ENCODE measurements around the gene SUV39H1. TPM values are rescaled to one million over a fixed set of nuclear protein-coding genes. Genes with fewer than 3 reads are reported as not detected.

The SUV39H1 gene
- total RNA-seq, 1 donor from 2014 or later, result 11.5 TPM

DNA sequence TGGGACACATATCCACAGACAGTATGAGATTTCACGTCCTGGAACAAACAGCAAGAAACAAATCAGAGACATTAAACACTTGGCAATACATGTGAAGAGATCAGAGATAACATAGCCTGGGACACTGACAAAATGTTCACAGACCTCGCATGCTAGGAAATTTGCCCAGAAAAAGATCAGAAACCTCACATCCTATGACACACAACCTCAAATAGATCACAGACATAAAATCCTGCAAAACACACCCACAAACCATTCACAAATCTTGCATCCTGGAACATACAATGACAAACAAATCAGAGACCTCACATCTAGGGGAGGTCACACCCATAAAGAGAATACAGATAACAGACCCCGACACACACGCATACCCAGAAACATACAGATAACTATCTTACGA lies 18.0 kb downstream of the SUV39H1 start:
- H3K4me1 Mint-ChIP-seq (ENCODE audit: unreplicated experiment), result no peaks in the 10 kb centered on the region
- H3K9me3 Mint-ChIP-seq, result no peaks in the 10 kb centered on the region
- no peak overlapping the region for H3K27ac Mint-ChIP-seq
- no peak overlapping the region for H3K4me3 Mint-ChIP-seq
- H3K36me3 Mint-ChIP-seq, result no peaks in the 10 kb centered on the region
- H3K27me3 Mint-ChIP-seq, result no peaks in the 10 kb centered on the region
- no peak for DNase-seq (ENCODE audit: extremely low spot score, unreplicated experiment)
- TF ChIP-seq, protein P1, sequence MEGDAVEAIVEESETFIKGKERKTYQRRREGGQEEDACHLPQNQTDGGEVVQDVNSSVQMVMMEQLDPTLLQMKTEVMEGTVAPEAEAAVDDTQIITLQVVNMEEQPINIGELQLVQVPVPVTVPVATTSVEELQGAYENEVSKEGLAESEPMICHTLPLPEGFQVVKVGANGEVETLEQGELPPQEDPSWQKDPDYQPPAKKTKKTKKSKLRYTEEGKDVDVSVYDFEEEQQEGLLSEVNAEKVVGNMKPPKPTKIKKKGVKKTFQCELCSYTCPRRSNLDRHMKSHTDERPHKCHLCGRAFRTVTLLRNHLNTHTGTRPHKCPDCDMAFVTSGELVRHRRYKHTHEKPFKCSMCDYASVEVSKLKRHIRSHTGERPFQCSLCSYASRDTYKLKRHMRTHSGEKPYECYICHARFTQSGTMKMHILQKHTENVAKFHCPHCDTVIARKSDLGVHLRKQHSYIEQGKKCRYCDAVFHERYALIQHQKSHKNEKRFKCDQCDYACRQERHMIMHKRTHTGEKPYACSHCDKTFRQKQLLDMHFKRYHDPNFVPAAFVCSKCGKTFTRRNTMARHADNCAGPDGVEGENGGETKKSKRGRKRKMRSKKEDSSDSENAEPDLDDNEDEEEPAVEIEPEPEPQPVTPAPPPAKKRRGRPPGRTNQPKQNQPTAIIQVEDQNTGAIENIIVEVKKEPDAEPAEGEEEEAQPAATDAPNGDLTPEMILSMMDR (conservative IDR thresholded peaks at IDR 0.05), result no peak

DNA sequence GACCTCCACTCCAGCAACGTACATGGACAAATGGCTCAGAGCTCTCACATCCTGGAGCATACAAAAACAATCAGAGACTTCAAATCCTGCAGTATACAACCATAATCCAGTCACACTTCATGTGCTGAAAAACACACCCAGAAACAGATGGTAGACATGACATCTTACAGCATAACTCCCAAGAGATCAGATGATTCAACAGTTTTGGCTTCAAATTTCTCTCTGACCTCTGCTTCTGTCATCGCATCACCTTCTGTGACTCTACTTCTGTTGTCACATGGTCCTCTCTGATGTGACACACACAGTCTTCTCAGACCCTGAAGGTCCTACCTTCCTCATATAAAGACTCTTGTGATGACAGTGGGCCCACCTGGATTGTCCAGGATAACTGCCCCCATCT lies 18.5 kb downstream of the SUV39H1 start:
- DNase-seq (ENCODE audit: extremely low spot score, unreplicated experiment), result no peak
- Mint-ChIP-seq H3K36me3 (no peaks in the 10 kb centered on the region), H3K4me3 (no peak overlapping the region), H3K9me3 (no peaks in the 10 kb centered on the region), H3K27ac (no peak overlapping the region), H3K4me1 (ENCODE audit: unreplicated experiment) (no peaks in the 10 kb centered on the region), H3K27me3 (no peaks in the 10 kb centered on the region)
- TF ChIP-seq, protein P1 (conservative IDR thresholded peaks at IDR 0.05), result no peak

DNA sequence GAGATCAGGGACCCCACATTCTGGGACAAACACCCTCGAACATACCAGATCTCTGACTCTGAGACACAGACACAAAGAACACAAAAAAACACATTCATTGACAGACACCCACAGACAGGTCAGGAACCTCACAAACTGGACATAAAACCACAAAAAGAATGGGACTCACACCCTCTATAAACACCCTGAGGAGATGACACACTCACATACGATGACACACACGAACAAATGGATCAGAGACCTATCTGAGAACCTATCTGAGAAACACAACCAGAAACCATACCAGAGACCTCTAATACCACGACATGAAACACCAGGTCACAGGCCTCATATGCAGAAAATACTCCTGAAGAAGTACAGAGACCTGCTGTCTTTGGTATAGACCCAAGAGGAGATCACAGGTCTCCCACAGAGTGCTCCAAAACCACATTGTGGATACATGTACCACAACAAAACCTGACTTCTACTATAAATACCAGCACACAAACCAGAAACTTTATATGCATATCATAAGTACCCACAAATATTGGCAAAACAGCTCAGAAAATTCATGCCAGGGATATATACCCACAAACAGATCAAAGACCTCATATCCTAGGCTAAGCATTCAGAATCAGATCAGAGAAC lies 19.5 kb downstream of the SUV39H1 start:
- Mint-ChIP-seq H3K4me1 (ENCODE audit: unreplicated experiment) (no peaks in the 10 kb centered on the region), H3K27ac (no peak overlapping the region), H3K27me3 (no peaks in the 10 kb centered on the region), H3K9me3 (no peaks in the 10 kb centered on the region), H3K4me3 (no peak overlapping the region), H3K36me3 (no peaks in the 10 kb centered on the region)
- no peak for DNase-seq (ENCODE audit: extremely low spot score, unreplicated experiment)
- TF ChIP-seq, protein P1 (conservative IDR thresholded peaks at IDR 0.05), result no peak

DNA sequence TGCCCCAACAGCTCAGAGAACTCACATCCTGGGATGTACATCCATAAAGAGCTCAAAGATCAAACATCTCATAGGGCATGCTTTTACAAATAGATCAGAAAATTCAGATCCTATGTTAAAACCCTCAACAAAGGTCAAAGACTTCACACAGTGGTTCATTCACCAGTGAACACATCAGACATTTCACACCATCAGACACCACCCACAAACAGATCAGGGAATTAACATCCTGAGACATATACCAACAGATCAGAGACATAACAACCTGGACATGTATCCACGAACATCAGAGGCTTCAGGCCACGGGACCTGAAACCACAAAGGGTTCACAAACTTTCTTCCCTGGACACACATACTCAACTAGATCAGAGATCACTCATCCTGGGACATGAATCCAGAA lies 23.4 kb downstream of the SUV39H1 start:
- H3K4me1 Mint-ChIP-seq (ENCODE audit: unreplicated experiment), result no peaks in the 10 kb centered on the region
- TF ChIP-seq, protein P1 (conservative IDR thresholded peaks at IDR 0.05), result no peak
- H3K27me3 Mint-ChIP-seq, result no peaks in the 10 kb centered on the region
- H3K4me3 Mint-ChIP-seq, result no peak overlapping the region
- no peaks in the 10 kb centered on the region for H3K36me3 Mint-ChIP-seq
- no peak overlapping the region for H3K27ac Mint-ChIP-seq
- DNase-seq (ENCODE audit: extremely low spot score, unreplicated experiment), result no peak
- H3K9me3 Mint-ChIP-seq, result no peaks in the 10 kb centered on the region

DNA sequence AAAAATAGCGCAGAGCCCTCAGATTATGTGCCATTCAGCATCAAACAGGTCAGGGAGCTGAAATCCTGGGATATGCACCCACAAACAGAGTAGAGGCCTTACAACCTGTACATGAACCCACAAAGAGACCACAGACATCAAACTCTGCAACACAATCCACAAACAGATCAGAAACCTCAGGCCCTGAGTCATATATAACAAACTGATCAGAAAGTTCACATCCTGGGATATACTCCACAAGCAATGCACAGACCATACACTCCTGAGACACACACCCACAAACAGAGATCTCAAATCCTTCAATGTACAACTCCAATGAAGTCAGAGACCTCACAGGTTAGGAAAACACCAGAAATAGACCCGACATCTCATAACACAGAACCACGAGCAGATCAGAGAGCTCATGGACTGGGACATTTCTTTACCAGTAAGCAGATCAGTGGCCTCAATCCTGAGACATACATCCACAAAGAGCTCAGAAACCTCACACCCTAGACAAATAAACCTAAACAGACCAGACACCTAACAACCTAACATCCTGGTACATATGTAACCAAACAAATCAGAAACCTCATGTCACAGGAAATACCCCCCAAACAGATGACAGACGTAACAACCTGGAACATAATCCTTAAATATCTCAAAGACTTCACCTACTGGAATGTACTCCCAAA lies 24.2 kb downstream of the SUV39H1 start:
- TF ChIP-seq, protein P1 (conservative IDR thresholded peaks at IDR 0.05), result no peak
- no peaks in the 10 kb centered on the region for H3K4me1 Mint-ChIP-seq (ENCODE audit: unreplicated experiment)
- no peaks in the 10 kb centered on the region for H3K9me3 Mint-ChIP-seq
- no peaks in the 10 kb centered on the region for H3K27me3 Mint-ChIP-seq
- no peak overlapping the region for H3K4me3 Mint-ChIP-seq
- H3K36me3 Mint-ChIP-seq, result no peaks in the 10 kb centered on the region
- DNase-seq (ENCODE audit: extremely low spot score, unreplicated experiment), result no peak
- H3K27ac Mint-ChIP-seq, result no peak overlapping the region
